ENCODE measurements around the gene TICAM1.

The TICAM1 gene

DNA sequence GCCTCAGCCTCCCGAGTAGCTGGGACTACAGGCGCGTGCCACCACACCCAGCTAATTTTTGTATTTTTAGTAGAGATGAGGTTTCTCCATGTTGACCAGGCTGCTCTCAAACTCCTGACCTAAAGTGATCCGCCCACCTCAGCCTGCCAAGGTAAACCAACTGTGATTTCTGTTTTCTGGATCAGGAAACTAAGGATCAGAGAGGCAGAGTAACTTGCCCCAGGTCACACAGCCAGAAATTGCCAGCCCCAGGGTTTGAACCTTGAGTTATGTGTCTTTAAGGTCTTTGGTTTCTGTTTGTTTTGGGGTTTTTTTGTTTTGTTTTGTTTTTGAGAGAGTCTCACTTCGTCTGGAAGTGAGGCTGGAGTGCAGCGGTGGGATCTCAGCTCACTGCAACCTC, 40.2 kb upstream of the TICAM1 start:
- DNase-seq (ENCODE audit: extremely low spot score) = no peak
- ChIA-PET CTCF (interaction anchor here (2.0 to 4.7 kb wide), 2 partner anchors 40 to 159 kb away, joined by 8 to 30 read pairs; no protein-coding TSS in a partner anchor), POLR2A (no interaction called here)
- TF ChIP-seq ARNT (IDR thresholded peaks at IDR 0.05) = no peak
- TF ChIP-seq PKNOX1 (IDR thresholded peaks at IDR 0.05) = no peak
- TF ChIP-seq ELF4 (IDR thresholded peaks at IDR 0.05) = no peak
- TF ChIP-seq BHLHE40 (IDR thresholded peaks at IDR 0.05; ENCODE audit: borderline replicate concordance) = no peak
- TF ChIP-seq FOXA1 (IDR thresholded peaks at IDR 0.05) = no peak
- no peak for TF ChIP-seq ZNF384 (IDR thresholded peaks at IDR 0.05)
- TF ChIP-seq FOXM1 (IDR thresholded peaks at IDR 0.05; ENCODE audit: borderline replicate concordance) = no peak
- no peak for TF ChIP-seq L3MBTL2 (conservative IDR thresholded peaks at IDR 0.05)
- TF ChIP-seq LEF1 (IDR thresholded peaks at IDR 0.05; ENCODE audit: borderline replicate concordance) = no peak
- TF ChIP-seq NFRKB (IDR thresholded peaks at IDR 0.05) = no peak
- no peak for TF ChIP-seq HDGF (IDR thresholded peaks at IDR 0.05; ENCODE audit: borderline replicate concordance)
- no peak for TF ChIP-seq FOXK2 (IDR thresholded peaks at IDR 0.05)
- no peak for TF ChIP-seq CTBP1 (IDR thresholded peaks at IDR 0.05; ENCODE audit: borderline replicate concordance)
- no peak for TF ChIP-seq TARDBP (IDR thresholded peaks at IDR 0.05)
- no peak for TF ChIP-seq SUZ12 (IDR thresholded peaks at IDR 0.05)

DNA sequence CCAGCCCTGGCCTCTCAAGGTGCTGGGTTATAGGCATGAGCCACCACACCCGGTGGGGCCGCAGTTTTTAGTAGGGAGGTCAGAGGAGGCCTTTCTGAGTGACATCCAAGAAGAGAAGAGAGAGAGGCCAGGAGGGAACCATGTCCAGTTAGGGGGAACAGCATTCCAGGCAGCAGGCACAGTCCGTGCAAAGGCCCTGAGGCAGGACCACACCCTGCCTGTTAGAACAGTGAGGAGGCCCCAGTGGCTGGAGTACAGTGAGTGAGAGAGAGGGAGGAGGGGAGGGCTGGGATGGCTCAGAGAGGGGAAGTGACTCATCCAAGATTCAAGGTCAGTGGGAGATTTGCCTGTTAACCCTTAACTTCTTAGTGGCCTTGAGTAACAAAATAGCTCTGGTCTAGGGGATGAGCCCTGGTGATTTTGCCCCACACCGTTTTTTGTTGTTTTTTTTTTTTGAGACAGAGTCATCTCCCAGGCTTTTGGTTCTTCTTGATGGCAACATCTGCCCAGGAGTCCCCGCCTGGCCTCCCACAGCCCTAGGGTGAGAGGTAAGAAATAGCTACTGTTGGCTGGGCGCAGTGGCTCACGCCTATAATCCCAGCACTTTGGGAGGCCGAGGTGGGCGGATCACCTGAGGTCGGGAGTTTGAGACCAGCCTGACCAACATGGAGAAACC, 38.7 kb upstream of the TICAM1 start:
- TF ChIP-seq CTBP1 (IDR thresholded peaks at IDR 0.05; ENCODE audit: borderline replicate concordance) (no peak), L3MBTL2 (conservative IDR thresholded peaks at IDR 0.05) (no peak), FOXA1 (IDR thresholded peaks at IDR 0.05) (no peak), TARDBP (IDR thresholded peaks at IDR 0.05) (no peak), BHLHE40 (IDR thresholded peaks at IDR 0.05; ENCODE audit: borderline replicate concordance) (no peak), FOXK2 (IDR thresholded peaks at IDR 0.05) (no peak), FOXM1 (IDR thresholded peaks at IDR 0.05; ENCODE audit: borderline replicate concordance) (no peak), NFRKB (IDR thresholded peaks at IDR 0.05) (no peak), PKNOX1 (IDR thresholded peaks at IDR 0.05) (no peak), SP1 (IDR thresholded peaks at IDR 0.05) (no peak), ARNT (IDR thresholded peaks at IDR 0.05) (no peak)
- ChIA-PET CTCF (interaction anchor here (4.7 kb wide), 1 partner anchor 42 kb away, joined by 30 read pairs; no protein-coding TSS in a partner anchor), POLR2A (no interaction called here)
- DNase-seq (ENCODE audit: extremely low spot score) = no peak

- POLR2A ChIA-PET = interaction anchor here (1.3 kb wide), 1 partner anchor 43 kb away, joined by 8 read pairs; no protein-coding TSS in a partner anchor
- TF ChIP-seq HDGF (IDR thresholded peaks at IDR 0.05; ENCODE audit: borderline replicate concordance) = no peak
- TF ChIP-seq FOXM1 (IDR thresholded peaks at IDR 0.05; ENCODE audit: borderline replicate concordance) = no peak
- TF ChIP-seq CTBP1 (IDR thresholded peaks at IDR 0.05; ENCODE audit: borderline replicate concordance) = no peak
- TF ChIP-seq ZNF384 (IDR thresholded peaks at IDR 0.05) = no peak
- TF ChIP-seq FOXA1 (IDR thresholded peaks at IDR 0.05) = no peak
- no peak for TF ChIP-seq NFRKB (IDR thresholded peaks at IDR 0.05)
- TF ChIP-seq ARNT (IDR thresholded peaks at IDR 0.05) = no peak
- no peak for TF ChIP-seq L3MBTL2 (conservative IDR thresholded peaks at IDR 0.05)
- TF ChIP-seq BHLHE40 (IDR thresholded peaks at IDR 0.05; ENCODE audit: borderline replicate concordance) = no peak
- no peak for TF ChIP-seq SP1 (IDR thresholded peaks at IDR 0.05)
- no peak for TF ChIP-seq ELF4 (IDR thresholded peaks at IDR 0.05)
- CTCF ChIA-PET = interaction anchor here (2.1 kb wide), 1 partner anchor 43 kb away, joined by 7 read pairs; no protein-coding TSS in a partner anchor
- DNase-seq (ENCODE audit: extremely low spot score) = no peak
Measured at GRCh38 chr19:4868286-4868834, 36.8 kb upstream of the TICAM1 start.

DNA sequence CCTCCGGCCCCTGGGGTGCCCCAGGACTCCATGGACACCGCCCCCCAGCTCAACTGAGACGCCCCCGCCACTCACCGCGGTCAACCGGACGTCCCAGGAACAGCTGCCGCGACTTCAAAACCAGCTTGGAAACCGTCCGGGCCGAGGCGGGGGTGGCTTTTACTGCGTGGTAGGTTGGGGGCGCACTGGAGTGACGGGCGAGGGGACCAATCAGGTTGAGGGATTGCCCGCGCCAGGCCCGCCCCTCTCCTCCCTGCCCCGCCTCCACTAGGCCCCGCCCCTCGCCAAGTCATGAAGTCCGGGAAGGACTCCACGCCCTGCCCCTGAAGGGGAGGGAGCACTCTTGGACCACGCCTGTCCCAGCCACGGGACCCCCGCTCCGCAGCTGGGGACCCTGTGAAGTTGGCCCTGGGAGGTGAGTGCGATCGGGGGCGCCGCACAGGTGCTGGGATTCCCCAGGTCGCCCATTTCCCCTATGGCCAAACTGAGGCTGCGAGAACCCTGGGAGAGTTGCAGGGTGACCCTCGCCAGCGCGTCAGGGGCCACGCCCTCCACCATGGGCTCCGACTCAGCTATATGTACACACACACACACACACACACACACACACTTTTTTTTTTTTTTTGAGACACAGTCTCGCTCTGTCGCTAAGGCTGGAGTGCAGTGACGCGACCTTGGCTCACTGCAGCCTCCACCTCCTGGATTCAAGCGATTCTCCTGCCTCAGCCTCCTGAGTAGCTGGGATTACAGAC, 36.2 kb upstream of the TICAM1 start, which contains the start of gene PLIN3:
Gene PLIN3 (minus strand): TSS at position 134 of the 752 bp plus-strand sequence. CDS start 6,273 bp downstream, outside the sequence.
- CTCF ChIA-PET = interaction anchor here (1.2 to 2.1 kb wide), 2 partner anchors 16 to 44 kb away, joined by 3 to 7 read pairs; no protein-coding TSS in a partner anchor

More for the DNA sequence above, 36.2 kb upstream of the TICAM1 start, which contains the start of gene PLIN3:
- TF ChIP-seq SP1 (IDR thresholded peaks at IDR 0.05) = peak; percentile 49; the same call in 1 of the 2 replicates
- no peak for TF ChIP-seq FOXM1 (IDR thresholded peaks at IDR 0.05; ENCODE audit: borderline replicate concordance)
- peak; percentile 90 for TF ChIP-seq ZNF384 (IDR thresholded peaks at IDR 0.05)
- TF ChIP-seq PKNOX1 (IDR thresholded peaks at IDR 0.05) = peak; percentile 99
- peak; percentile 100 for DNase-seq (ENCODE audit: extremely low spot score)
- POLR2A ChIA-PET = interaction anchor here (0.6 kb wide), 1 partner anchor 104 kb away, joined by 3 read pairs; no protein-coding TSS in a partner anchor

All from HEK293T (cell line).